ENCODE results near the gene FSTL1. TPM values are rescaled to one million over a fixed set of nuclear protein-coding genes. Genes with fewer than 3 reads are reported as not detected.

The FSTL1 gene
- total RNA-seq, 1 experiment from 2014 or later: 20.7 TPM

DNA sequence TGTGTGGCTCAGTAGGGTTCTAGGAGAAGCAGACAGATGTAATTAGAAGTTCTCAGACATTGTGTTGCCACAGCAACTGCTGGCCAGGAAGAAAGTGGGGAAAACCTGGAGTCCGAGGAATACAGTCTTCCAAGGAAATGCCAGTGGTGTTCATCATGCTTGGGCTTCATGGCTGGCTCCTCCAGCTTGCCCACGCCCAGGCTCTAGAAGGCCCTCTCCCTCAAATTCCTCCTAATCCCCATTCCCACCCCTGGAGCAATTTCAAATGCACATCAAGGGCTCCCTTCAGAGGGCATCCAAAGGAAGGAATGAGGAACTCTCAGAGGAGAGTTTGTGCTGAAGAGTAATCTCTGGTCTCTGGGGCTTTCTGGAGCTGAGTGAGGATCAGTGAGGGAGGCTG, 21.9 kb downstream of the FSTL1 start:
- no TSS peak for BruUV-seq (replicated peaks)
- H3K9ac ChIP-seq (ENCODE audit: low read length): no peak overlapping the region
- H3K27ac ChIP-seq (ENCODE audit: low read depth, low read length): no peak overlapping the region
- no peaks in the 10 kb centered on the region for H3K27me3 ChIP-seq (ENCODE audit: insufficient read depth, low read length)
- intact Hi-C loops (cut with micrococcal nuclease): no loop called here
- TF ChIP-seq YY1 (IDR thresholded peaks at IDR 0.05; ENCODE audit: extremely low read depth, insufficient replicate concordance, low read depth, low read length) (no peak), ELF1 (IDR thresholded peaks at IDR 0.05; ENCODE audit: borderline replicate concordance, low read depth) (no peak), SIN3A (IDR thresholded peaks at IDR 0.05; ENCODE audit: low read depth) (no peak), EZH2 (IDR thresholded peaks at IDR 0.05) (no peak), TCF7L2 (IDR thresholded peaks at IDR 0.05; ENCODE audit: borderline replicate concordance, extremely low read depth, insufficient read depth, insufficient read length) (no peak)
- TF ChIP-seq, protein P1, sequence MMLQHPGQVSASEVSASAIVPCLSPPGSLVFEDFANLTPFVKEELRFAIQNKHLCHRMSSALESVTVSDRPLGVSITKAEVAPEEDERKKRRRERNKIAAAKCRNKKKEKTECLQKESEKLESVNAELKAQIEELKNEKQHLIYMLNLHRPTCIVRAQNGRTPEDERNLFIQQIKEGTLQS (IDR thresholded peaks at IDR 0.05): no peak
- TF ChIP-seq, protein P2, sequence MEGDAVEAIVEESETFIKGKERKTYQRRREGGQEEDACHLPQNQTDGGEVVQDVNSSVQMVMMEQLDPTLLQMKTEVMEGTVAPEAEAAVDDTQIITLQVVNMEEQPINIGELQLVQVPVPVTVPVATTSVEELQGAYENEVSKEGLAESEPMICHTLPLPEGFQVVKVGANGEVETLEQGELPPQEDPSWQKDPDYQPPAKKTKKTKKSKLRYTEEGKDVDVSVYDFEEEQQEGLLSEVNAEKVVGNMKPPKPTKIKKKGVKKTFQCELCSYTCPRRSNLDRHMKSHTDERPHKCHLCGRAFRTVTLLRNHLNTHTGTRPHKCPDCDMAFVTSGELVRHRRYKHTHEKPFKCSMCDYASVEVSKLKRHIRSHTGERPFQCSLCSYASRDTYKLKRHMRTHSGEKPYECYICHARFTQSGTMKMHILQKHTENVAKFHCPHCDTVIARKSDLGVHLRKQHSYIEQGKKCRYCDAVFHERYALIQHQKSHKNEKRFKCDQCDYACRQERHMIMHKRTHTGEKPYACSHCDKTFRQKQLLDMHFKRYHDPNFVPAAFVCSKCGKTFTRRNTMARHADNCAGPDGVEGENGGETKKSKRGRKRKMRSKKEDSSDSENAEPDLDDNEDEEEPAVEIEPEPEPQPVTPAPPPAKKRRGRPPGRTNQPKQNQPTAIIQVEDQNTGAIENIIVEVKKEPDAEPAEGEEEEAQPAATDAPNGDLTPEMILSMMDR (IDR thresholded peaks at IDR 0.05 in 2 of 3, conservative IDR thresholded peaks at IDR 0.05 in 1 of 3; ENCODE audit: borderline replicate concordance in 1 of 3, insufficient read depth in 1 of 3, low read depth in 2 of 3, low read length in 2 of 3): no peak
- no peak overlapping the region for H3K4me3 ChIP-seq (replicated peaks in 1 of 2; ENCODE audit: low read depth in 1 of 2, low read length in 2 of 2)
- ATAC-seq (no peak), DNase-seq (ENCODE audit: low read depth, low spot score) (no peak)
- H3K9me3 ChIP-seq (ENCODE audit: control insufficient read depth in 1 of 2, insufficient read depth in 1 of 2, low read depth in 1 of 2, low read length in 2 of 2): no peaks in the 10 kb centered on the region
- H2AFZ ChIP-seq (ENCODE audit: low read depth, low read length, poor library complexity, severe bottlenecking): no peak overlapping the region
- H4K20me1 ChIP-seq (ENCODE audit: insufficient read depth): no peaks in the 10 kb centered on the region
- RAD21 ChIA-PET (ENCODE audit: low non-redundant PET in 1 of 2, low total read pairs in 2 of 2, uncharacterized antibody in 2 of 2, unreplicated experiment in 2 of 2): no interaction called here
- H3K36me3 ChIP-seq (ENCODE audit: control insufficient read depth in 1 of 2, insufficient read depth in 2 of 2, low read length in 2 of 2): no peaks in the 10 kb centered on the region
- CTCF ChIA-PET: no interaction called here
- no peaks in the 10 kb centered on the region for H3K9me2 ChIP-seq (ENCODE audit: insufficient read depth)
- H3K79me2 ChIP-seq (ENCODE audit: insufficient read depth, low read length): no peaks in the 10 kb centered on the region
- POLR2A ChIA-PET: no interaction called here
- no peak overlapping the region for H3K4me2 ChIP-seq (ENCODE audit: low read length)
- H3K4me1 ChIP-seq (ENCODE audit: control insufficient read depth in 1 of 2, insufficient read depth in 2 of 2, low read length in 2 of 2): no peaks in the 10 kb centered on the region

DNA sequence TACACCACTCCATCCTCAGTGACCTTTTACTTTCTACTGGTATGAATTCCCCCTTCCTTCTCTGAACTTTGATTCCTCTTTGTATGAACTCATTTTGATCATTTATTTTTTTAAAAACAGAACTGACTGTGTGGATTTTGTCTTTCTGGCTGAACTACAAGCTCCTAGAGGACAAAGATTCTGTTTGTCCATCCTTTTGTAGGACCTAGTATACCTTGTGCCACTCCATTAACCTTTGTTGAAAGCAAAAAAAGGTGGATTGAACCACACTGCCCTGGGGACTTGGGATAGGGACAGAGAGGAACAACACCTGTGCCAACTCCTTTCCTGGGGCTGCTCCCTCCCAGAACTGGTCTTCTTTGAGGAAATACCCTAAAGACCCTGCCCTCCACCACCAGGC, 23.6 kb downstream of the FSTL1 start:
- H3K27me3 ChIP-seq (ENCODE audit: insufficient read depth, low read length): no peaks in the 10 kb centered on the region
- H3K9me2 ChIP-seq (ENCODE audit: insufficient read depth): no peaks in the 10 kb centered on the region
- no peaks in the 10 kb centered on the region for H4K20me1 ChIP-seq (ENCODE audit: insufficient read depth)
- no peak for DNase-seq (ENCODE audit: low read depth, low spot score)
- POLR2A ChIA-PET: no interaction called here
- no peaks in the 10 kb centered on the region for H3K79me2 ChIP-seq (ENCODE audit: insufficient read depth, low read length)
- RAD21 ChIA-PET (ENCODE audit: low non-redundant PET in 1 of 2, low total read pairs in 2 of 2, uncharacterized antibody in 2 of 2, unreplicated experiment in 2 of 2): no interaction called here
- no peaks in the 10 kb centered on the region for H3K9me3 ChIP-seq (ENCODE audit: control insufficient read depth in 1 of 2, insufficient read depth in 1 of 2, low read depth in 1 of 2, low read length in 2 of 2)
- no peak overlapping the region for H3K4me3 ChIP-seq (replicated peaks in 1 of 2; ENCODE audit: low read depth in 1 of 2, low read length in 2 of 2)
- H3K4me1 ChIP-seq (ENCODE audit: control insufficient read depth in 1 of 2, insufficient read depth in 2 of 2, low read length in 2 of 2): no peaks in the 10 kb centered on the region
- no peak overlapping the region for H3K9ac ChIP-seq (ENCODE audit: low read length)
- no peak overlapping the region for H3K27ac ChIP-seq (ENCODE audit: low read depth, low read length)
- TF ChIP-seq, protein P3, sequence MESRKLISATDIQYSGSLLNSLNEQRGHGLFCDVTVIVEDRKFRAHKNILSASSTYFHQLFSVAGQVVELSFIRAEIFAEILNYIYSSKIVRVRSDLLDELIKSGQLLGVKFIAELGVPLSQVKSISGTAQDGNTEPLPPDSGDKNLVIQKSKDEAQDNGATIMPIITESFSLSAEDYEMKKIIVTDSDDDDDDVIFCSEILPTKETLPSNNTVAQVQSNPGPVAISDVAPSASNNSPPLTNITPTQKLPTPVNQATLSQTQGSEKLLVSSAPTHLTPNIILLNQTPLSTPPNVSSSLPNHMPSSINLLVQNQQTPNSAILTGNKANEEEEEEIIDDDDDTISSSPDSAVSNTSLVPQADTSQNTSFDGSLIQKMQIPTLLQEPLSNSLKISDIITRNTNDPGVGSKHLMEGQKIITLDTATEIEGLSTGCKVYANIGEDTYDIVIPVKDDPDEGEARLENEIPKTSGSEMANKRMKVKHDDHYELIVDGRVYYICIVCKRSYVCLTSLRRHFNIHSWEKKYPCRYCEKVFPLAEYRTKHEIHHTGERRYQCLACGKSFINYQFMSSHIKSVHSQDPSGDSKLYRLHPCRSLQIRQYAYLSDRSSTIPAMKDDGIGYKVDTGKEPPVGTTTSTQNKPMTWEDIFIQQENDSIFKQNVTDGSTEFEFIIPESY (IDR thresholded peaks at IDR 0.05; ENCODE audit: extremely low read depth, insufficient replicate concordance, low read length): no peak
- TF ChIP-seq POLR2AphosphoS5 (IDR thresholded peaks at IDR 0.05; ENCODE audit: low read depth, low read length) (no peak), EZH2phosphoT487 (IDR thresholded peaks at IDR 0.05; ENCODE audit: borderline replicate concordance) (no peak), CEBPB (IDR thresholded peaks at IDR 0.05; ENCODE audit: low read depth) (no peak), FOSL1 (IDR thresholded peaks at IDR 0.05; ENCODE audit: low read depth) (no peak), SRF (IDR thresholded peaks at IDR 0.05; ENCODE audit: low read depth) (no peak), TCF7L2 (IDR thresholded peaks at IDR 0.05; ENCODE audit: borderline replicate concordance, extremely low read depth, insufficient read depth, insufficient read length) (no peak), RAD21 (IDR thresholded peaks at IDR 0.05; ENCODE audit: low read depth) (no peak)
- TF ChIP-seq, protein P2 (IDR thresholded peaks at IDR 0.05 in 2 of 3, conservative IDR thresholded peaks at IDR 0.05 in 1 of 3; ENCODE audit: borderline replicate concordance in 1 of 3, insufficient read depth in 1 of 3, low read depth in 2 of 3, low read length in 2 of 3): no peak
- H2AFZ ChIP-seq (ENCODE audit: low read depth, low read length, poor library complexity, severe bottlenecking): no peak overlapping the region
- CTCF ChIA-PET: no interaction called here
- H3K4me2 ChIP-seq (ENCODE audit: low read length): no peak overlapping the region
- no TSS peak for BruUV-seq (replicated peaks)
- intact Hi-C loops (cut with micrococcal nuclease): no loop called here
- ATAC-seq: no peak
- no peaks in the 10 kb centered on the region for H3K36me3 ChIP-seq (ENCODE audit: control insufficient read depth in 1 of 2, insufficient read depth in 2 of 2, low read length in 2 of 2)

Measured in HCT116 (cell line).